Heart right ventricle (tissue), 16 donors: ENCODE data around the gene ZCCHC7. TPM values are rescaled to one million over a fixed set of nuclear protein-coding genes. Genes with fewer than 3 reads are reported as not detected.
A peak's percentile ranks its signal among the peaks of the same experiment; 100 is the strongest.

Experiments
- ATAC-seq, 8 donors: fragments of 200-7000 bp; cut with Tn5 transposase; one replicate each; pipeline ENCODE4 v1.9.1; 2020; ENCODE audit warnings: mild to moderate bottlenecking in 8 of 8, moderate library complexity in 8 of 8, moderate number of reproducible peaks in 1 of 8
- DNase-seq, 2 donors: peaks; one replicate each; pipeline ENCODE4 v3.0.0-alpha.2; 2020
- H3K27ac ChIP-seq, 10 donors: fragments of 200-600 bp; sonication (generic) in 2 of 10; one replicate each; pipeline versions ENCODE4 v1.5.0 to v1.8.0; 2020 to 2022; ENCODE audit warnings: mild to moderate bottlenecking in 3 of 10
- H3K27me3 ChIP-seq, 7 donors: fragments of 200-600 bp; one replicate each; pipeline ENCODE4 v1.8.0; 2021 to 2022; ENCODE audit warnings: mild to moderate bottlenecking in 2 of 7
- H3K36me3 ChIP-seq, 9 donors: fragments of 200-600 bp; sonication (generic) in 1 of 9; one replicate each; pipeline versions ENCODE4 v1.5.0 to v1.8.0; 2020 to 2022; ENCODE audit warnings: mild to moderate bottlenecking in 2 of 9
- H3K4me1 ChIP-seq, 9 donors: fragments of 200-600 bp; sonication (generic) in 1 of 9; one replicate each; pipeline versions ENCODE4 v1.5.0 to v1.8.0; 2020 to 2022; ENCODE audit warnings: mild to moderate bottlenecking in 4 of 9
- H3K4me3 ChIP-seq, 10 donors: fragments of 200-600 bp; sonication (generic) in 2 of 10; one replicate each; pipeline versions ENCODE4 v1.5.0 to v1.8.0; 2020 to 2022; ENCODE audit warnings: mild to moderate bottlenecking in 7 of 10, moderate library complexity in 2 of 10
- H3K9me3 ChIP-seq, 11 donors: fragments of 200-600 bp in 10 of 11; sonication (generic) in 2 of 11; one replicate each; pipeline versions ENCODE4 v1.5.0 to v1.8.0; 2013 to 2022; ENCODE audit warnings: mild to moderate bottlenecking in 2 of 11, control low read depth in 1 of 11, moderate library complexity in 1 of 11
- CTCF ChIP-seq, 9 donors: fragments of 200-600 bp; sonication (generic) in 2 of 9; IDR thresholded peaks; one replicate each; pipeline versions ENCODE4 v1.5.0 to v1.8.0; 2021 to 2022; ENCODE audit warnings: antibody characterized with exemption in 9 of 9, mild to moderate bottlenecking in 5 of 9, moderate library complexity in 1 of 9
- WGBS, 2 donors: extraction: QIAGEN DNeasy Blood & Tissue Kit; methylation state at CpG; one replicate each; pipeline ENCODE4 v1.1.7; 2013; ENCODE audit warnings: inconsistent platforms in 1 of 2; 5-methylcytosine and 5-hydroxymethylcytosine counted together
- intact Hi-C, 10 donors: fragments of 100-400 bp; cut with DNase I; formaldehyde crosslinking; loops; one replicate each; pipeline versions ENCODE4 v1.11.1 to v1.14.2; 2022
- polyA plus RNA-seq, 2 donors: library from polyadenylated mRNA; stranded (reverse); fragments of 200-250 nt; gene quantifications; one replicate each; pipeline ENCODE4 v1.2.3, GENCODE V29; 2013
- total RNA-seq, 10 donors: library from RNA; stranded (reverse); fragmentation: NEBNext Ultra II Directional in 3 of 10; extraction: Animal tissue kit (Norgen Biotek cat#: 25700) in 3 of 10; gene quantifications; one replicate each; pipeline versions ENCODE4 v1.2.1 to v1.2.4, GENCODE V29; 2021 to 2023
- donor health status: Arrhythmogenic right ventricular cardiomyopathy.
- donor health status: ischemic (EF 13 %, LVEDD 7.1; RV severe dilation, severe dysfunction).
- donor health status: healthy with polysubstance abuse.
- donor health status: DM: no; HTN: yes; CAD: no.
- donor health status: DM: no; HTN: no; CAD: no.
- donor health status: ischemic (EF 25% LVEDD 6.9; RV normal size, moderate dysfunction).
- donor health status: ischemic (EF 25% LVEDD 5.7; RV mildly dilated, moderate dysfunction).
- donor health status: healthy.
- donor health status: DM: yes; HTN: yes; CAD: no.
- donor health status: Ischemic cardiomyopathy.
- donor health status: ischemic (EF 35%, LVEDD 5.7; RV mildly dilated, moderate dysfunction).
- donor health status: nonischemic (EF 11% LVEDD 7.7; RV severe dilation, severe dysfunction).
- donor health status: DM: yes; HTN: yes; CAD: no.
- donor health status: PGD.
- donor health status: ischemic (EF 29% LVEDD 5.4; RV normal size, mild dysfunction).
- donor health status: nonischemic (EF 23%, LVEDD 6.1; RV moderate dilation, normal function).

Gene ZCCHC7
- total and polyA plus RNA-seq, 12 donors: 4.3 to 11.9 (median 8.9) TPM

- Histone ChIP-seq H3K4me1 (peaks cover 0 to 22% (median 0%) of the 10 kb centered on the region in 9 donors), H3K9me3 (no peaks in the 10 kb centered on the region), H3K27ac (no peak overlapping the region), H3K27me3 (no peaks in the 10 kb centered on the region), H3K4me3 (no peak overlapping the region), H3K36me3 (no peaks in the 10 kb centered on the region)
- DNase-seq (no peak), ATAC-seq (no peak)
- TF ChIP-seq CTCF (IDR thresholded peaks at IDR 0.05): no peak
- intact Hi-C loops: no loop called here
- 88 to 90% methylated on average over 4 of the region's 4 CpGs for WGBS, 2 donors
Observed at GRCh38 chr9:37215381-37215780, 95.0 kb downstream of the ZCCHC7 start.

- H3K27ac ChIP-seq: no peak overlapping the region
- no peaks in the 10 kb centered on the region for H3K27me3 ChIP-seq
- no peak for TF ChIP-seq CTCF (IDR thresholded peaks at IDR 0.05)
- ATAC-seq (no peak), DNase-seq (no peak)
- no peaks in the 10 kb centered on the region for H3K9me3 ChIP-seq
- H3K36me3 ChIP-seq: no peaks in the 10 kb centered on the region
- no peak overlapping the region for H3K4me3 ChIP-seq
- intact Hi-C loops: no loop called here
- peaks cover 0 to 20% (median 0%) of the 10 kb centered on the region in 9 donors for H3K4me1 ChIP-seq
- WGBS, 2 donors: 94 to 100% methylated on average over 1 of the region's 1 CpG
Observed at GRCh38 chr9:37215830-37216229, 95.5 kb downstream of the ZCCHC7 start.

GRCh38 chr9:37217161-37217560 lies 96.8 kb downstream of the ZCCHC7 start:
- Histone ChIP-seq H3K4me3 (no peak overlapping the region), H3K27ac (no peak overlapping the region), H3K4me1 (peaks cover 0 to 15% (median 0%) of the 10 kb centered on the region in 9 donors), H3K36me3 (no peaks in the 10 kb centered on the region), H3K9me3 (no peaks in the 10 kb centered on the region), H3K27me3 (no peaks in the 10 kb centered on the region)
- ATAC-seq (no peak), DNase-seq (no peak)
- TF ChIP-seq CTCF (IDR thresholded peaks at IDR 0.05): no peak
- 99% methylated on average over 2 of the region's 2 CpGs for WGBS, 2 donors
- intact Hi-C loops: no loop called here

- Histone ChIP-seq H3K4me3 (no peak overlapping the region), H3K36me3 (no peaks in the 10 kb centered on the region), H3K9me3 (no peaks in the 10 kb centered on the region), H3K4me1 (peaks cover 0 to 9% (median 0%) of the 10 kb centered on the region in 9 donors), H3K27ac (no peak overlapping the region), H3K27me3 (no peaks in the 10 kb centered on the region)
- WGBS, 2 donors: 76 to 78% methylated on average over 5 of the region's 5 CpGs
- DNase-seq (peak in 1 of 2 donors; percentile 4), ATAC-seq (no peak)
- no peak for TF ChIP-seq CTCF (IDR thresholded peaks at IDR 0.05)
- intact Hi-C loops: no loop called here
Observed at GRCh38 chr9:37218800-37219425, 98.5 kb downstream of the ZCCHC7 start.
